Gastrocnemius medialis (tissue), 4 donors: ENCODE measurements around the gene PEX16. TPM values are rescaled to one million over a fixed set of nuclear protein-coding genes. Genes with fewer than 3 reads are reported as not detected.
A peak's percentile ranks its signal among the peaks of the same experiment; 100 is the strongest.

Experiments
- ATAC-seq, 2 donors: fragments of 150-250 bp; one replicate each; pipeline ENCODE4 v1.9.1; 2016
- DNase-seq, 2 donors: peaks; one replicate each; pipeline ENCODE4 v3.0.0-alpha.2; 2019
- H3K27ac ChIP-seq, 4 donors: fragments of 200-600 bp; sonication (generic); 1 replicate in 1 of 4; 2 replicates in 3 of 4; pipeline ENCODE4 v1.5.1; 2016 to 2018; ENCODE audit warnings: mild to moderate bottlenecking in 2 of 4, moderate library complexity in 1 of 4
- H3K27me3 ChIP-seq, 3 donors: fragments of 200-600 bp; sonication (generic) in 2 of 3; 1 replicate in 1 of 3; 2 replicates in 2 of 3; pipeline versions ENCODE4 v1.5.1 to v1.6.0; 2016 to 2019; ENCODE audit warnings: mild to moderate bottlenecking in 1 of 3, moderate library complexity in 1 of 3
- H3K36me3 ChIP-seq, 2 donors: fragments of 200-600 bp; sonication (generic) in 1 of 2; one replicate each; pipeline ENCODE4 v1.5.1; 2017 to 2018
- H3K4me1 ChIP-seq, 2 donors: fragments of 200-600 bp; sonication (generic) in 1 of 2; one replicate each; pipeline ENCODE4 v1.5.1; 2016 to 2017; ENCODE audit warnings: mild to moderate bottlenecking in 2 of 2
- H3K4me3 ChIP-seq, 4 donors: fragments of 200-600 bp; sonication (generic) in 3 of 4; 1 replicate in 1 of 4; 2 replicates in 3 of 4; pipeline ENCODE4 v1.5.1; 2016 to 2019; ENCODE audit warnings: mild to moderate bottlenecking in 2 of 4
- H3K9me3 ChIP-seq, 3 donors: fragments of 200-600 bp; sonication (generic) in 2 of 3; 1 replicate in 1 of 3; 2 replicates in 2 of 3; pipeline ENCODE4 v1.5.1; 2016 to 2019
- CTCF ChIP-seq, 5 experiments: fragments of 450-650 bp in 3 of 5; fragments of 200-600 bp in 2 of 5; sonication (generic) in 2 of 5; IDR thresholded peaks in 4 of 5; conservative IDR thresholded peaks in 1 of 5; 1 replicate in 4 of 5; 2 replicates in 1 of 5; pipeline ENCODE4 v1.5.1; 2016 to 2019; ENCODE audit warnings: antibody characterized with exemption in 5 of 5, mild to moderate bottlenecking in 3 of 5, moderate library complexity in 3 of 5
- POLR2A ChIP-seq, 2 donors: fragments of 450-650 bp; IDR thresholded peaks; one replicate each; pipeline ENCODE4 v1.6.1; 2017; ENCODE audit warnings: antibody characterized with exemption in 2 of 2, mild to moderate bottlenecking in 2 of 2, moderate library complexity in 2 of 2
- in situ Hi-C, 4 donors: fragments of 200-750 bp; cut with MboI; loops; one replicate each; pipeline versions ENCODE4 v1.15.0 to v1.8.0; 2017; ENCODE audit warnings: low sequenced_read_pairs in 4 of 4
- intact Hi-C: fragments of 100-400 bp; cut with DNase I; formaldehyde crosslinking; loops from one replicate; pipeline ENCODE4 v1.15.1; 2023; ENCODE audit warnings: low total_unique reads
- total RNA-seq, 4 donors: library from RNA; depleted of rRNA; stranded (reverse); fragments of >200 nt; gene quantifications; one replicate each; pipeline versions ENCODE4 v1.1.0 to v1.2.3, GENCODE V29; 2016

Gene PEX16
- total RNA-seq, result 10 to 100 TPM; 18.5 to 27.2 (median 20.5) TPM

DNA sequence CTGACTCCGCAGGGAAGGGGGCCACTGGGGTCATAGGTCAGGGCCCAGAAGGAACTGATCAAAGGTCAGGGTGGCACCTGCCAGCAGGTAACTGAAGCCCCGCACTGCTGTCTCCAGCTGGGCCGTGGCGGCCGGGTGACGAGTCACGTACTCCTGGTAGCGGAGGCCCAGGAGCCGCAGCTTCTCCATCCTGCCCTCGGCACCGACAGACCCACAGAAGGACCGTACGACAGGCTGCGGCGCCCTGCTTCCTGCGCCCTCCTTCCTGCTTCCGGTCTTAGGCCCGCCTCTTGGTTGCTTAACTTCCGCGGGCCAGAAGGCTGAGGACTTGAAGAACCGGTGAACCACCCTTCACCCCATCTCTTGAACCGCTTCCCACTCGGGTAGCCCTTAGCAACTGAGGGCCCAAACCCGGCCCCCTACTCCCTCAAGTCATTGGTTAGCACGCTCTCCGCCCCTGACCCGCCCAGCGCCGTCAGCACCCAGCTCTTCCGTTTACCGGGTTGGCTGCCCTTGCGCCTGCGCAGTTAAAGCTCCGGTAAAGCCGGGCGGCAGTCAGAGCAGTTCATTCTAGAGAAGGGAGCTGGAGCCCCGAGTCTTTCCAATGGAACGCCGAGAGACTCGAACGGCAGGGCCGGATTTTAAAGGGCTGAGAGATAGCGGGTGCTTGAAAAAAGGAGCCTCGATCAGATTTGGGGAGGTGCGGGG is at the start of gene PEX16:
Gene PEX16 (minus strand): TSS at position 255 of the 708 bp plus-strand sequence. CDS start 66 bp downstream, at position 189.
- H3K4me3 ChIP-seq, result peak within 1 kb of the TSS; percentile 88 to 97 (median 94)
- peaks cover 14 to 20% of the 10 kb centered on the region in 2 donors for H3K4me1 ChIP-seq
- peaks cover 8 to 12% (median 9%) of the 10 kb centered on the region in 3 donors for H3K27me3 ChIP-seq
- no peaks in the 10 kb centered on the region for H3K9me3 ChIP-seq
- intact Hi-C loops, result loop anchor here (1.0 to 5.0 kb wide), 5 partner anchors 55 to 1725 kb away; partner anchors contain the start of genes MTCH2 and SLC35C1
- ATAC-seq (peak; percentile 92 to 94), DNase-seq (peak; percentile 97 to 98)
- in situ Hi-C loops, result loop anchor here in 2 of 4 donors (5.0 to 10.0 kb wide), 2 partner anchors 70 to 73 kb away; partner anchors contain the start of gene CRY2 (in 2 of the 2)
- peaks cover 0 to 29% of the 10 kb centered on the region in 2 donors for H3K36me3 ChIP-seq
- no peak for TF ChIP-seq CTCF (IDR thresholded peaks at IDR 0.05 in 4 of 5, conservative IDR thresholded peaks at IDR 0.05 in 1 of 5)
- TF ChIP-seq POLR2A (IDR thresholded peaks at IDR 0.05), result peak; percentile 82
- H3K27ac ChIP-seq, result peak within 1 kb of the TSS; percentile 88 to 96 (median 94)

GRCh38 chr11:45964911-45965389 is 47.3 kb upstream of the PEX16 start:
- Histone ChIP-seq H3K27me3 (no peaks in the 10 kb centered on the region), H3K27ac (peak overlapping the region in 1 of 4 donors; percentile 19), H3K9me3 (no peaks in the 10 kb centered on the region), H3K4me1 (peaks cover 0 to 12% of the 10 kb centered on the region in 2 donors), H3K4me3 (no peak overlapping the region), H3K36me3 (peaks cover 0 to 28% of the 10 kb centered on the region in 2 donors)
- ATAC-seq (peak; percentile 90 to 92), DNase-seq (peak in 1 of 2 donors; percentile 52)
- TF ChIP-seq CTCF (IDR thresholded peaks at IDR 0.05 in 4 of 5, conservative IDR thresholded peaks at IDR 0.05 in 1 of 5) (peak; percentile 74 to 87 (median 82)), POLR2A (IDR thresholded peaks at IDR 0.05) (no peak)
- in situ Hi-C loops, result loop anchor here in 2 of 4 donors (5.0 to 25.0 kb wide), 2 partner anchors 42 to 347 kb away; no protein-coding TSS in a partner anchor
- intact Hi-C loops, result loop anchor here (1.0 to 10.0 kb wide), 3 partner anchors 41 to 340 kb away; partner anchors contain the start of gene PHF21A

- TF ChIP-seq POLR2A (IDR thresholded peaks at IDR 0.05) (no peak), CTCF (IDR thresholded peaks at IDR 0.05 in 4 of 5, conservative IDR thresholded peaks at IDR 0.05 in 1 of 5) (no peak)
- intact Hi-C loops (loop anchor here (10.0 kb wide), 1 partner anchor 343 kb away; no protein-coding TSS in a partner anchor), in situ Hi-C loops (loop anchor here in 2 of 4 donors (5.0 to 25.0 kb wide), 2 partner anchors 46 to 351 kb away; no protein-coding TSS in a partner anchor)
- no peaks in the 10 kb centered on the region for H3K27me3 ChIP-seq
- H3K4me1 ChIP-seq, result peaks cover 0 to 18% of the 10 kb centered on the region in 2 donors
- no peaks in the 10 kb centered on the region for H3K9me3 ChIP-seq
- H3K27ac ChIP-seq, result no peak overlapping the region
- no peak for DNase-seq
- no peak overlapping the region for H3K4me3 ChIP-seq
- H3K36me3 ChIP-seq, result peaks cover 0 to 3% of the 10 kb centered on the region in 2 donors
- ATAC-seq, result no peak
Measured at GRCh38 chr11:45961751-45962240, 44.1 kb upstream of the PEX16 start.

- peak overlapping the region in 3 of 4 donors; percentile 2 to 20 (median 18) for H3K27ac ChIP-seq
- intact Hi-C loops (loop anchor here (10.0 kb wide), 1 partner anchor 344 kb away; no protein-coding TSS in a partner anchor), in situ Hi-C loops (loop anchor here in 2 of 4 donors (5.0 to 25.0 kb wide), 2 partner anchors 47 to 352 kb away; no protein-coding TSS in a partner anchor)
- no peak overlapping the region for H3K4me3 ChIP-seq
- H3K9me3 ChIP-seq, result no peaks in the 10 kb centered on the region
- no peak for TF ChIP-seq CTCF (IDR thresholded peaks at IDR 0.05 in 4 of 5, conservative IDR thresholded peaks at IDR 0.05 in 1 of 5)
- no peak for TF ChIP-seq POLR2A (IDR thresholded peaks at IDR 0.05)
- ATAC-seq, result peak in 1 of 2 donors; percentile 40
- peaks cover 0 to 18% of the 10 kb centered on the region in 2 donors for H3K4me1 ChIP-seq
- peaks cover 0 to under 1% of the 10 kb centered on the region in 2 donors for H3K36me3 ChIP-seq
- H3K27me3 ChIP-seq, result no peaks in the 10 kb centered on the region
- DNase-seq, result no peak
Measured at GRCh38 chr11:45960387-45961095, 42.9 kb upstream of the PEX16 start.
